RWPE1 (cell line): ENCODE measurements around the gene COPS4.
A peak's percentile ranks its signal among the peaks of the same experiment; 100 is the strongest.

ENCODE experiments used
- CTCF ChIA-PET: fragments of 350-600 bp; sonication (Branson Sonifier 250); formaldehyde crosslinking; extraction: SDS; loops from one replicate; lab custom pipeline; 2021; lab: Yijun Ruan, JAX
- POLR2A ChIA-PET: fragments of 400-600 bp; formaldehyde crosslinking; extraction: SDS; loops from one replicate; lab custom pipeline; 2020; ENCODE audit warnings: antibody characterized with exemption; ENCODE audit not compliant: low non-redundant PET; lab: Yijun Ruan, JAX
- DNase-seq: peaks from one replicate; pipeline ENCODE4 v3.0.0; 2012; ENCODE audit warnings: low spot score
- H3K27ac ChIP-seq: fragments of 450-650 bp; 2 replicates; pipeline ENCODE4 v1.5.1; 2017
- CTCF ChIP-seq: fragments of 450-650 bp; conservative IDR thresholded peaks from 2 replicates; pipeline ENCODE4 v1.5.1; 2017; ENCODE audit warnings: low read depth, mild to moderate bottlenecking

Gene COPS4

GRCh38 chr4:83096397-83096796 lies 61.4 kb downstream of the COPS4 start:
- DNase-seq = no peak
- ChIA-PET POLR2A (no interaction called here), CTCF (interaction anchor here (0.6 to 1.2 kb wide), 2 partner anchors 22 to 41 kb away, joined by 3 to 5 read pairs; no protein-coding TSS in a partner anchor)
- no peak for TF ChIP-seq CTCF
- no peak overlapping the region for H3K27ac ChIP-seq

GRCh38 chr4:83104991-83105390 lies 70.0 kb downstream of the COPS4 start:
- no peak for TF ChIP-seq CTCF
- H3K27ac ChIP-seq = no peak overlapping the region
- POLR2A ChIA-PET = no interaction called here
- CTCF ChIA-PET = interaction anchor here (0.6 kb wide), 1 partner anchor 465 kb away, joined by 4 read pairs; no protein-coding TSS in a partner anchor
- DNase-seq = no peak

- TF ChIP-seq CTCF = no peak
- no peak for DNase-seq
- POLR2A ChIA-PET = interaction anchor here (0.6 kb wide), 1 partner anchor 10 kb away, joined by 7 read pairs; no protein-coding TSS in a partner anchor
- CTCF ChIA-PET = no interaction called here
- H3K27ac ChIP-seq = no peak overlapping the region
Measured at GRCh38 chr4:83107631-83108030, 72.6 kb downstream of the COPS4 start.

- TF ChIP-seq CTCF = no peak
- ChIA-PET POLR2A (no interaction called here), CTCF (no interaction called here)
- DNase-seq = no peak
- H3K27ac ChIP-seq = no peak overlapping the region
Measured at GRCh38 chr4:83108101-83108861, 73.3 kb downstream of the COPS4 start.

GRCh38 chr4:83109480-83110222 lies 74.7 kb downstream of the COPS4 start:
- ChIA-PET CTCF (interaction anchor here (0.6 to 1.2 kb wide), 9 partner anchors 11 to 1026 kb away, joined by 3 to 9 read pairs (median 3); no protein-coding TSS in a partner anchor), POLR2A (interaction anchor here (0.6 to 1.4 kb wide), 3 partner anchors 33 to 141 kb away, joined by 3 to 6 read pairs (median 4); partner anchors contain the start of gene COPS4)
- TF ChIP-seq CTCF = no peak
- peak overlapping the region; percentile 81 for H3K27ac ChIP-seq
- DNase-seq = peak; percentile 20

- peak; percentile 84 for TF ChIP-seq CTCF
- ChIA-PET POLR2A (interaction anchor here (0.6 to 1.4 kb wide), 3 partner anchors 34 to 140 kb away, joined by 3 to 6 read pairs (median 4); partner anchors contain the start of gene COPS4), CTCF (interaction anchor here (0.6 to 1.2 kb wide), 10 partner anchors 12 to 351 kb away, joined by 3 to 9 read pairs (median 3); no protein-coding TSS in a partner anchor)
- peak; percentile 60 for DNase-seq
- peak overlapping the region; percentile 81 for H3K27ac ChIP-seq
Measured at GRCh38 chr4:83110223-83110945, 75.4 kb downstream of the COPS4 start.
